Measurements from ENCODE around the gene RGS3. TPM values are rescaled to one million over a fixed set of nuclear protein-coding genes. Genes with fewer than 3 reads are reported as not detected.

Gene RGS3
- total and polyA plus RNA-seq, 2 donors (not counting 3 experiments of a cell fraction or from before 2014, with no cell fraction given) = 356 to 416 TPM

- no peak overlapping the region for H3K4me2 ChIP-seq (ENCODE audit: insufficient read depth, low read length)
- ChIA-PET CTCF (interaction anchor here (1.0 to 2.3 kb wide), 2 partner anchors 26 to 65 kb away, joined by 3 to 5 read pairs; no protein-coding TSS in a partner anchor), POLR2A (no interaction called here)
- FAIRE-seq = no peak
- H3K27me3 ChIP-seq (ENCODE audit: control insufficient read depth in 2 of 2, insufficient read depth in 2 of 2, low read length in 2 of 2) = no peaks in the 10 kb centered on the region
- no peaks in the 10 kb centered on the region for H4K20me1 ChIP-seq (replicated peaks; ENCODE audit: control insufficient read depth, extremely low read depth, insufficient read depth, low read length)
- no peak overlapping the region for H3K9ac ChIP-seq (replicated peaks; ENCODE audit: extremely low read depth, insufficient read depth, low read length)
- no peak for DNase-seq (ENCODE audit: low read depth, low spot score)
- intact Hi-C loops (cut with micrococcal nuclease) = no loop called here
- TF ChIP-seq FOS (IDR thresholded peaks at IDR 0.05; ENCODE audit: borderline replicate concordance, insufficient read depth, low read length) (no peak), POLR2AphosphoS5 (IDR thresholded peaks at IDR 0.05; ENCODE audit: insufficient read depth, low read depth, low read length) (no peak), EZH2 (IDR thresholded peaks at IDR 0.05; ENCODE audit: borderline replicate concordance, low read depth, low read length, severe bottlenecking) (no peak), GATA2 (IDR thresholded peaks at IDR 0.05; ENCODE audit: insufficient read depth, insufficient read length, low read depth, low read length) (no peak), POLR2A (IDR thresholded peaks at IDR 0.05; ENCODE audit: low read depth, low read length) (no peak), MYC (IDR thresholded peaks at IDR 0.05; ENCODE audit: low read depth, low read length) (no peak), CTCF (IDR thresholded peaks at IDR 0.05; ENCODE audit: extremely low read depth in 1 of 2, insufficient read depth in 1 of 2, low read depth in 1 of 2, low read length in 2 of 2) (no peak), MAX (IDR thresholded peaks at IDR 0.05; ENCODE audit: insufficient read depth, insufficient read length) (no peak), JUN (IDR thresholded peaks at IDR 0.05; ENCODE audit: borderline replicate concordance, insufficient read depth, insufficient read length, low read depth) (no peak)
- peaks cover 10% of the 10 kb centered on the region for H3K79me2 ChIP-seq (ENCODE audit: control insufficient read depth, insufficient read depth, low read length)
- no peaks in the 10 kb centered on the region for H3K9me3 ChIP-seq (replicated peaks; ENCODE audit: control insufficient read depth, insufficient read depth, low read length)
- peaks cover 5 to 38% of the 10 kb centered on the region in 2 experiments for H3K36me3 ChIP-seq (ENCODE audit: control insufficient read depth in 2 of 2, extremely low read depth in 1 of 2, insufficient read depth in 2 of 2, low read length in 2 of 2)
- no peak overlapping the region for H3K27ac ChIP-seq (ENCODE audit: insufficient read depth, low read depth, low read length)
- H2AFZ ChIP-seq (ENCODE audit: low read depth, low read length) = no peak overlapping the region
- no TSS peak for BruUV-seq (replicated peaks)
- peaks cover 53% of the 10 kb centered on the region for H3K4me1 ChIP-seq (ENCODE audit: control insufficient read depth, extremely low read depth, insufficient read depth, low read length)
- no peaks in the 10 kb centered on the region for H3K9me1 ChIP-seq (replicated peaks; ENCODE audit: control insufficient read depth, extremely low read depth, insufficient read depth, low read length)
- dilution Hi-C loops (cut with MboI; ENCODE audit: extremely low pct_ligation_motif_present, low sequenced_read_pairs) = no loop called here
- H3K4me3 ChIP-seq (replicated peaks in 1 of 3; ENCODE audit: insufficient read depth in 1 of 3, low read depth in 1 of 3, low read length in 3 of 3) = no peak overlapping the region
Observed at GRCh38 chr9:113585085-113585442, 121.5 kb downstream of the RGS3 start.
